ENCODE results near the gene CROCC.

- TF ChIP-seq CTCF (IDR thresholded peaks at IDR 0.05): no peak
- TF ChIP-seq EP300 (IDR thresholded peaks at IDR 0.05): no peak
Measured at GRCh38 chr1:16967095-16967575, 45.4 kb downstream of the CROCC start.
